Lower lobe of right lung (tissue), 2 donors: Measurements from ENCODE around the gene TSPEAR. TPM values are rescaled to one million over a fixed set of nuclear protein-coding genes. Genes with fewer than 3 reads are reported as not detected.
A peak's percentile ranks its signal among the peaks of the same experiment; 100 is the strongest.
"Not testable (repeated sequence)": the region's sequence is repeated elsewhere in the genome, so short reads cannot be mapped to it uniquely, and the experiment has no call there.

Experiments used
- ATAC-seq, 2 donors: fragments of 200-7000 bp; cut with Tn5 transposase; one replicate each; pipeline ENCODE4 v1.9.1; 2020 to 2022; ENCODE audit warnings: mild to moderate bottlenecking in 2 of 2, moderate library complexity in 2 of 2
- DNase-seq: peaks from one replicate; pipeline ENCODE4 v3.0.0-alpha.2; 2020
- H3K27ac ChIP-seq: fragments of 200-600 bp; one replicate; pipeline ENCODE4 v1.8.0; 2022
- H3K27me3 ChIP-seq: fragments of 200-600 bp; one replicate; pipeline ENCODE4 v1.8.0; 2022; ENCODE audit warnings: low read depth
- H3K36me3 ChIP-seq: fragments of 200-600 bp; one replicate; pipeline ENCODE4 v1.8.0; 2022; ENCODE audit warnings: mild to moderate bottlenecking
- H3K4me1 ChIP-seq: fragments of 200-600 bp; one replicate; pipeline ENCODE4 v1.8.0; 2022
- H3K4me3 ChIP-seq: fragments of 200-600 bp; one replicate; pipeline ENCODE4 v1.8.0; 2022; ENCODE audit warnings: mild to moderate bottlenecking
- H3K9me3 ChIP-seq: fragments of 200-600 bp; one replicate; pipeline ENCODE4 v1.8.0; 2022
- CTCF ChIP-seq: fragments of 200-600 bp; IDR thresholded peaks from one replicate; pipeline ENCODE4 v1.8.0; 2022; ENCODE audit warnings: antibody characterized with exemption, mild to moderate bottlenecking
- intact Hi-C: fragments of 100-400 bp; cut with DNase I; formaldehyde crosslinking; loops from one replicate; pipeline ENCODE4 v1.11.0; 2022
- total RNA-seq: library from RNA; stranded (reverse); fragmentation: NEBNext Ultra II Directional; extraction: Animal tissue kit (Norgen Biotek cat#: 25700); gene quantifications from one replicate; pipeline ENCODE4 v1.2.1, GENCODE V29; 2021
- donor health status: DM: no; HTN: yes; CAD: no; lungs with severe emphysema.

Gene TSPEAR
- total RNA-seq, 1 donor from 2014 or later: 0.27 TPM

- Histone ChIP-seq H3K27me3 (peaks cover 19% of the 10 kb centered on the region), H3K9me3 (no peaks in the 10 kb centered on the region), H3K4me3 (no peak overlapping the region), H3K36me3 (no peaks in the 10 kb centered on the region), H3K4me1 (no peaks in the 10 kb centered on the region), H3K27ac (no peak overlapping the region)
- ATAC-seq: no peak
- no peak for TF ChIP-seq CTCF
- DNase-seq: peak; percentile 58
- intact Hi-C loops: no loop called here
Measured at GRCh38 chr21:44503901-44504399, 207.4 kb downstream of the TSPEAR start.

DNA sequence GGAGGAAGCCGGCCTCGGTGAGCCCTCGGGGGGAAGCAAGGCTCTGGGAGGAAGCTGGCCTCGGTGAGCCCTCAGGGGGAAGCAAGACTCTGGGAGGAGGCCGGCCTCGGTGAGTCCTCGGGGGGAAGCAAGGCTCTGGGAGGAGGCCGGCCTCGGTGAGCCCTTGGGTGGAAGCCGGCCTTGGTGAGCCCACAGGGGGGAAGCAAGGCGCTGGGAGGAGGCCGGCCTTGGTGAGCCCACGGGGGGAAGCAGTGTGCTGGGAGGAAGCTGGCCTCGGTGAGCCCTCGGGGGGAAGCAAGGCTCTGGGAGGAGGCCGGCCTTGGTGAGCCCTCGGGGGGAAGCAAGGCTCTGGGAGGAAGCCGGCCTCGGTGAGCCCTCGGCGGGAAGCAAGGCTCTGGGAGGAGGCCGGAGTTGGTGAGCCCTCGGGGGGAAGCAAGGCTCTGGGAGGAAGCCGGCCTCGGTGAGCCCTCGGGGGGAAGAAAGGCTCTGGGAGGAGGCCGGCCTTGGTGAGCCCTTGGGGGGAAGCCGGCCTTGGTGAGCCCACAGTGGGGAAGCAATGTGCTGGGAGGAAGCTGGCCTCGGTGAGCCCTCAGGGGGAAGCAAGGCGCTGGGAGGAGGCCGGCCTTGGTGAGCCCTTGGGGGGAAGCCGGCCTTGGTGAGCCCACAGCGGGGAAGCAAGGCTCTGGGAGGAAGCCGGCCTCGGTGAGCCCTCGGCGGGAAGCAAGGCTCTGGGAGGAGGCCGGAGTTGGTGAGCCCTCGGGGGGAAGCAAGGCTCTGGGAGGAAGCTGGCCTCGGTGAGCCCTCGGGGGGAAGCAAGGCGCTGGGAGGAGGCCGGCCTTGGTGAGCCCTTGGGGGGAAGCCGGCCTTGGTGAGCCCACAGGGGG is 208.1 kb downstream of the TSPEAR start:
- H3K4me3 ChIP-seq, intact Hi-C loops, ATAC-seq, H3K36me3 ChIP-seq, H3K4me1 ChIP-seq, H3K9me3 ChIP-seq, H3K27ac ChIP-seq: not testable (repeated sequence)
- peaks cover 24% of the 10 kb centered on the region for H3K27me3 ChIP-seq
- peak; percentile 27 for DNase-seq

GRCh38 chr21:44502171-44502958 is 209.0 kb downstream of the TSPEAR start:
- Histone ChIP-seq H3K27me3 (peaks cover 24% of the 10 kb centered on the region), H3K27ac (no peak overlapping the region), H3K4me1 (no peaks in the 10 kb centered on the region), H3K36me3 (no peaks in the 10 kb centered on the region), H3K9me3 (no peaks in the 10 kb centered on the region), H3K4me3 (no peak overlapping the region)
- ATAC-seq (no peak), DNase-seq (peak; percentile 24)
- intact Hi-C loops: no loop called here
- TF ChIP-seq CTCF: no peak

- Histone ChIP-seq H3K27ac (no peak overlapping the region), H3K9me3 (no peaks in the 10 kb centered on the region), H3K27me3 (peaks cover 19% of the 10 kb centered on the region), H3K4me3 (no peak overlapping the region), H3K36me3 (no peaks in the 10 kb centered on the region), H3K4me1 (peaks cover 3% of the 10 kb centered on the region)
- DNase-seq (no peak), ATAC-seq (no peak)
- intact Hi-C loops: no loop called here
- TF ChIP-seq CTCF: no peak
Measured at GRCh38 chr21:44500111-44500510, 211.3 kb downstream of the TSPEAR start.

GRCh38 chr21:44499631-44500030 is 211.7 kb downstream of the TSPEAR start:
- Histone ChIP-seq H3K36me3 (no peaks in the 10 kb centered on the region), H3K4me1 (peaks cover 3% of the 10 kb centered on the region), H3K4me3 (no peak overlapping the region), H3K9me3 (no peaks in the 10 kb centered on the region), H3K27me3 (peaks cover 24% of the 10 kb centered on the region), H3K27ac (no peak overlapping the region)
- ATAC-seq (peak in 1 of 2 donors; percentile 19), DNase-seq (no peak)
- intact Hi-C loops: no loop called here
- TF ChIP-seq CTCF: no peak

- no peak overlapping the region for H3K27ac ChIP-seq
- H3K27me3 ChIP-seq: peaks cover 26% of the 10 kb centered on the region
- no peak overlapping the region for H3K4me3 ChIP-seq
- ATAC-seq: no peak
- peaks cover 3% of the 10 kb centered on the region for H3K4me1 ChIP-seq
- no peak for DNase-seq
- no peak for TF ChIP-seq CTCF
- no peaks in the 10 kb centered on the region for H3K36me3 ChIP-seq
- no peaks in the 10 kb centered on the region for H3K9me3 ChIP-seq
- intact Hi-C loops: no loop called here
Measured at GRCh38 chr21:44499211-44499560, 212.2 kb downstream of the TSPEAR start.
